ENCODE data around the gene SDSL.

The SDSL gene

GRCh38 chr12:113390064-113391043, 31.8 kb upstream of the SDSL start:
- H3K4me3 ChIP-seq (ENCODE audit: control insufficient read depth, low read depth, low read length) = no peak overlapping the region
- no peak for DNase-seq (ENCODE audit: low read depth)
- no peak for TF ChIP-seq CTCF (conservative IDR thresholded peaks at IDR 0.05; ENCODE audit: control insufficient read depth, insufficient read depth, low read depth, low read length)

GRCh38 chr12:113391145-113391544, 31.0 kb upstream of the SDSL start:
- H3K4me3 ChIP-seq (ENCODE audit: control insufficient read depth, low read depth, low read length) = no peak overlapping the region
- TF ChIP-seq CTCF (conservative IDR thresholded peaks at IDR 0.05; ENCODE audit: control insufficient read depth, insufficient read depth, low read depth, low read length) = no peak

GRCh38 chr12:113391650-113392337, 30.4 kb upstream of the SDSL start:
- DNase-seq (ENCODE audit: low read depth) = no peak
- H3K4me3 ChIP-seq (ENCODE audit: control insufficient read depth, low read depth, low read length) = no peak overlapping the region
- TF ChIP-seq CTCF (conservative IDR thresholded peaks at IDR 0.05; ENCODE audit: control insufficient read depth, insufficient read depth, low read depth, low read length) = no peak

More at GRCh38 chr12:113391145-113391544, 31.0 kb upstream of the SDSL start:
- DNase-seq (ENCODE audit: low read depth) = no peak

GRCh38 chr12:113392520-113392919, 29.7 kb upstream of the SDSL start:
- no peak for TF ChIP-seq CTCF (conservative IDR thresholded peaks at IDR 0.05; ENCODE audit: control insufficient read depth, insufficient read depth, low read depth, low read length)
- H3K4me3 ChIP-seq (ENCODE audit: control insufficient read depth, low read depth, low read length) = no peak overlapping the region
- DNase-seq (ENCODE audit: low read depth) = no peak

- no peak for TF ChIP-seq CTCF (conservative IDR thresholded peaks at IDR 0.05; ENCODE audit: control insufficient read depth, insufficient read depth, low read depth, low read length)
- peak; percentile 31 for DNase-seq (ENCODE audit: low read depth)
- no peak overlapping the region for H3K4me3 ChIP-seq (ENCODE audit: control insufficient read depth, low read depth, low read length)
These were observed 29.1 kb upstream of the SDSL start for GRCh38 chr12:113392988-113393579.

- no peak overlapping the region for H3K4me3 ChIP-seq (ENCODE audit: control insufficient read depth, low read depth, low read length)
- TF ChIP-seq CTCF (conservative IDR thresholded peaks at IDR 0.05; ENCODE audit: control insufficient read depth, insufficient read depth, low read depth, low read length) = no peak
- no peak for DNase-seq (ENCODE audit: low read depth)
These were observed 28.4 kb upstream of the SDSL start for GRCh38 chr12:113393749-113394148.
